Right lobe of liver (tissue), 6 donors: ENCODE results near the gene DCX. TPM values are rescaled to one million over a fixed set of nuclear protein-coding genes. Genes with fewer than 3 reads are reported as not detected.

Experiments
- ATAC-seq, 4 donors: fragments of 200-7000 bp; cut with Tn5 transposase; one replicate each; pipeline ENCODE4 v1.9.1; 2020; ENCODE audit warnings: mild to moderate bottlenecking in 4 of 4, moderate library complexity in 4 of 4
- DNase-seq, 3 donors: peaks; one replicate each; pipeline ENCODE4 v3.0.0-alpha.2; 2020
- H3K27ac ChIP-seq, 3 donors: fragments of 200-600 bp; one replicate each; pipeline ENCODE4 v1.8.0; 2022
- H3K27me3 ChIP-seq, 2 donors: fragments of 200-600 bp; one replicate each; pipeline ENCODE4 v1.8.0; 2022
- H3K36me3 ChIP-seq, 4 donors: fragments of 200-600 bp; sonication (generic) in 1 of 4; one replicate each; pipeline versions ENCODE4 v1.5.1 to v1.8.0; 2017 to 2022; ENCODE audit warnings: control low read depth in 1 of 4
- H3K4me1 ChIP-seq, 4 donors: fragments of 200-600 bp; sonication (generic) in 1 of 4; one replicate each; pipeline versions ENCODE4 v1.5.1 to v1.8.0; 2017 to 2022; ENCODE audit warnings: control low read depth in 1 of 4
- H3K4me3 ChIP-seq, 3 donors: fragments of 200-600 bp; one replicate each; pipeline ENCODE4 v1.8.0; 2022
- H3K9me3 ChIP-seq, 4 donors: fragments of 200-600 bp; sonication (generic) in 1 of 4; one replicate each; pipeline versions ENCODE4 v1.5.1 to v1.8.0; 2017 to 2022; ENCODE audit warnings: control low read depth in 1 of 4
- CTCF ChIP-seq, 4 donors: fragments of 200-600 bp in 3 of 4; fragments of 450-650 bp in 1 of 4; IDR thresholded peaks; one replicate each; pipeline versions ENCODE4 v1.5.1 to v1.8.0; 2016 to 2022; ENCODE audit warnings: antibody characterized with exemption in 4 of 4, mild to moderate bottlenecking in 2 of 4
- POLR2A ChIP-seq: fragments of 450-650 bp; IDR thresholded peaks from one replicate; pipeline ENCODE4 v1.6.1; 2017; ENCODE audit warnings: antibody characterized with exemption, mild to moderate bottlenecking
- WGBS: methylation state at CpG from one replicate; pipeline ENCODE4 v1.1.6; 2018; ENCODE audit warnings: low coverage, low lambda C conversion rate; ENCODE audit not compliant: insufficient coverage; ENCODE audit errors: missing lambda C conversion rate; 5-methylcytosine and 5-hydroxymethylcytosine counted together
- intact Hi-C, 2 donors: fragments of 100-400 bp; cut with DNase I; formaldehyde crosslinking; loops; one replicate each; pipeline versions ENCODE4 v1.11.2 to v1.14.1; 2022
- total RNA-seq, 6 experiments: library from RNA; depleted of rRNA in 2 of 6; stranded (reverse); fragments of >200 nt in 2 of 6; fragmentation: NEBNext Ultra II Directional in 3 of 6; extraction: Animal tissue kit (Norgen Biotek cat#: 25700) in 3 of 6; gene quantifications; one replicate each; pipeline versions ENCODE4 v1.1.0 to v1.2.4, GENCODE V29; 2016 to 2023
- donor health status: DM: no; HTN: yes; CAD: no.
- donor health status: DM: no; HTN: no; CAD: no.
- donor health status: DM: no; HTN: no; CAD: no.
- donor health status: DM: no; HTN: yes; CAD: no.
- donor health status: DM: no; HTN: yes; CAD: no.

Gene DCX
- total RNA-seq, 6 experiments from 2014 or later = 0.09 to 0.25 (median 0.25) TPM; not detected in 3

GRCh38 chrX:111322231-111322855, 89.6 kb downstream of the DCX start:
- no peaks in the 10 kb centered on the region for H3K36me3 ChIP-seq
- DNase-seq (no peak), ATAC-seq (no peak)
- no peak overlapping the region for H3K27ac ChIP-seq
- H3K4me1 ChIP-seq = no peaks in the 10 kb centered on the region
- intact Hi-C loops = no loop called here
- H3K4me3 ChIP-seq = no peak overlapping the region
- H3K27me3 ChIP-seq = no peaks in the 10 kb centered on the region
- no peaks in the 10 kb centered on the region for H3K9me3 ChIP-seq
- 55% methylated on average over 1 of the region's 1 CpG for WGBS
- no peak for TF ChIP-seq POLR2A
- TF ChIP-seq CTCF (IDR thresholded peaks at IDR 0.05) = no peak

- Histone ChIP-seq H3K9me3 (no peaks in the 10 kb centered on the region), H3K36me3 (no peaks in the 10 kb centered on the region), H3K4me3 (no peak overlapping the region), H3K27me3 (no peaks in the 10 kb centered on the region), H3K4me1 (no peaks in the 10 kb centered on the region), H3K27ac (no peak overlapping the region)
- intact Hi-C loops = no loop called here
- TF ChIP-seq CTCF (IDR thresholded peaks at IDR 0.05) = no peak
- TF ChIP-seq POLR2A = no peak
- no peak for DNase-seq
- no peak for ATAC-seq
- WGBS = 46% methylated on average over 4 of the region's 4 CpGs
These were observed 92.5 kb downstream of the DCX start for GRCh38 chrX:111319451-111319850.

- Histone ChIP-seq H3K4me1 (no peaks in the 10 kb centered on the region), H3K27me3 (no peaks in the 10 kb centered on the region), H3K4me3 (no peak overlapping the region), H3K9me3 (no peaks in the 10 kb centered on the region), H3K36me3 (no peaks in the 10 kb centered on the region), H3K27ac (no peak overlapping the region)
- ATAC-seq (no peak), DNase-seq (no peak)
- no peak for TF ChIP-seq POLR2A
- TF ChIP-seq CTCF (IDR thresholded peaks at IDR 0.05) = no peak
- intact Hi-C loops = no loop called here
These were observed 93.1 kb downstream of the DCX start for GRCh38 chrX:111318901-111319300.

- Histone ChIP-seq H3K27me3 (peaks cover 0 to 5% of the 10 kb centered on the region in 2 donors), H3K27ac (no peak overlapping the region), H3K4me3 (no peak overlapping the region), H3K4me1 (no peaks in the 10 kb centered on the region), H3K36me3 (no peaks in the 10 kb centered on the region), H3K9me3 (no peaks in the 10 kb centered on the region)
- DNase-seq (no peak), ATAC-seq (no peak)
- TF ChIP-seq POLR2A (no peak), CTCF (IDR thresholded peaks at IDR 0.05) (no peak)
- intact Hi-C loops = no loop called here
- 50% methylated on average over 2 of the region's 2 CpGs for WGBS
These were observed 102.9 kb downstream of the DCX start for GRCh38 chrX:111309083-111309482.

- H3K9me3 ChIP-seq = no peaks in the 10 kb centered on the region
- intact Hi-C loops = no loop called here
- no peak overlapping the region for H3K4me3 ChIP-seq
- H3K27me3 ChIP-seq = peaks cover 0 to 5% of the 10 kb centered on the region in 2 donors
- H3K4me1 ChIP-seq = no peaks in the 10 kb centered on the region
- TF ChIP-seq POLR2A (no peak), CTCF (IDR thresholded peaks at IDR 0.05) (no peak)
- ATAC-seq (no peak), DNase-seq (no peak)
- no peak overlapping the region for H3K27ac ChIP-seq
- 26% methylated on average over 2 of the region's 3 CpGs for WGBS
- no peaks in the 10 kb centered on the region for H3K36me3 ChIP-seq
These were observed 104.0 kb downstream of the DCX start for GRCh38 chrX:111308039-111308438.
